ENCODE data around the gene MB.
A peak's percentile ranks its signal among the peaks of the same experiment; 100 is the strongest.
"Not testable (repeated sequence)": the region's sequence is repeated elsewhere in the genome, so short reads cannot be mapped to it uniquely, and the experiment has no call there.

MB gene

GRCh38 chr22:35617137-35617755, at the start of gene MB:
Gene MB (minus strand): TSS chr22:35617329. CDS start chr22:35617257, 72 bp downstream.
- no peak for DNase-seq (ENCODE audit: low spot score)

GRCh38 chr22:35666699-35667098, 49.6 kb upstream of the MB start:
- not testable (repeated sequence) for DNase-seq (ENCODE audit: low spot score)

GRCh38 chr22:35664955-35665587, 47.9 kb upstream of the MB start:
- DNase-seq (ENCODE audit: low spot score) = no peak

GRCh38 chr22:35663371-35663770, 46.2 kb upstream of the MB start:
- DNase-seq (ENCODE audit: low spot score) = no peak

- DNase-seq (ENCODE audit: low spot score) = no peak
Observed at GRCh38 chr22:35662914-35663313, 45.8 kb upstream of the MB start.

- DNase-seq (ENCODE audit: low spot score) = no peak
Observed at GRCh38 chr22:35661464-35661863, 44.3 kb upstream of the MB start.

GRCh38 chr22:35660291-35661127, 43.4 kb upstream of the MB start:
- DNase-seq (ENCODE audit: low spot score) = no peak

GRCh38 chr22:35657571-35658312, 40.6 kb upstream of the MB start:
- DNase-seq (ENCODE audit: low spot score) = no peak

- no peak for DNase-seq (ENCODE audit: low spot score)
Observed at GRCh38 chr22:35656284-35656752, 39.2 kb upstream of the MB start.

GRCh38 chr22:35653824-35654223, 36.7 kb upstream of the MB start:
- DNase-seq (ENCODE audit: low spot score) = no peak

GRCh38 chr22:35651085-35651484, 34.0 kb upstream of the MB start:
- no peak for DNase-seq (ENCODE audit: low spot score)

GRCh38 chr22:35649636-35650250, 32.6 kb upstream of the MB start:
- no peak for DNase-seq (ENCODE audit: low spot score)

- DNase-seq (ENCODE audit: low spot score) = no peak
Observed at GRCh38 chr22:35649026-35649553, 32.0 kb upstream of the MB start.

GRCh38 chr22:35648066-35649025, 31.2 kb upstream of the MB start, which contains the start of gene APOL6:
Gene APOL6 (plus strand): TSS chr22:35648446. CDS start chr22:35656426, 7,980 bp downstream.
- DNase-seq (ENCODE audit: low spot score) = peak; percentile 74

- DNase-seq (ENCODE audit: low spot score) = no peak
Observed at GRCh38 chr22:35645646-35646045, 28.5 kb upstream of the MB start.

GRCh38 chr22:35643991-35644390, 26.9 kb upstream of the MB start:
- no peak for DNase-seq (ENCODE audit: low spot score)

GRCh38 chr22:35642305-35642741, 25.2 kb upstream of the MB start:
- DNase-seq (ENCODE audit: low spot score) = peak; percentile 71

- no peak for DNase-seq (ENCODE audit: low spot score)
Observed at GRCh38 chr22:35641494-35642120, 24.5 kb upstream of the MB start.

- peak; percentile 93 for DNase-seq (ENCODE audit: low spot score)
Observed at GRCh38 chr22:35638410-35638809, 21.3 kb upstream of the MB start.

GRCh38 chr22:35638001-35638400, 20.9 kb upstream of the MB start:
- DNase-seq (ENCODE audit: low spot score) = no peak

Data from GM03348 (cell line).